SW480 (cell line): ENCODE data around the gene CHST3.

Source experiments
- DNase-seq: peaks from one replicate; pipeline ENCODE4 v3.0.0-alpha.2; 2016; ENCODE audit warnings: low spot score

The CHST3 gene

GRCh38 chr10:71950683-71951082 is 13.5 kb upstream of the CHST3 start:
- no peak for DNase-seq

- DNase-seq, result no peak
Observed at GRCh38 chr10:71952745-71953144, 11.4 kb upstream of the CHST3 start.

DNA sequence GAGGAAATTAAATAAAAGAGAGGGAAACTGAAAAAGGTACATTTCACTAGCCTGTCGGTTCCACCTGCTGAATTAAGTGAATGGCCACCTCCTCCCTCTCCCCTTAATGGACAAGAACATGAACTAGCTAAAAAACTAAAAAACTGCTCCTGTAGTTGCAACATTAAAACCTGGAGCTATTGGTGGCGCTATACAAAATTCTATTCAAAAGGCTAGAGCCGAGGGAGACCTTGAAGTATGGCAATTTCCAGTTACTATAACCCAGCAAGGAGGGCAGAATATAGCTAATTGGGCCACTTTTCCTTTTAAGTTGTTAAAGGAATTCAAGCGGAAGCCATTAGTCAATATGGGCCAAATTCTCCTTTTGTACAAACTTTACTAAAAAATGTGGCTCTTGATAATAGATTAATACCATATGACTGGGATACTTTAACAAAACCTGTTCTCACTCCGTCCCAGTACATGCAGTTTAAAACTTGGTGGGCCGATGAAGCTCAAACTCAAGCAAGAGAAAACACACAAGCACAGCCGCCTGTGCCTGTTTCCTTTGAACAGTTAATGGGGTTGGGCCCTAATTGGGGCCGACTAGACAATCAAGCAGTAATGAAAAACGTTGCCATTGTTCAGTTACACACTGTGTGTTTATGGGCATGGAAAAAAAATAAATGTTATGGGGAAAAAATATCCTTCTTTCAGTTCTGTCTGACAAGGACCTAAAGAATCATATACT is 6.5 kb upstream of the CHST3 start:
- DNase-seq, result no peak

- no peak for DNase-seq
Observed at GRCh38 chr10:71959526-71959925, 4.7 kb upstream of the CHST3 start.

GRCh38 chr10:71961831-71962230 is 2.4 kb upstream of the CHST3 start:
- DNase-seq, result no peak

DNA sequence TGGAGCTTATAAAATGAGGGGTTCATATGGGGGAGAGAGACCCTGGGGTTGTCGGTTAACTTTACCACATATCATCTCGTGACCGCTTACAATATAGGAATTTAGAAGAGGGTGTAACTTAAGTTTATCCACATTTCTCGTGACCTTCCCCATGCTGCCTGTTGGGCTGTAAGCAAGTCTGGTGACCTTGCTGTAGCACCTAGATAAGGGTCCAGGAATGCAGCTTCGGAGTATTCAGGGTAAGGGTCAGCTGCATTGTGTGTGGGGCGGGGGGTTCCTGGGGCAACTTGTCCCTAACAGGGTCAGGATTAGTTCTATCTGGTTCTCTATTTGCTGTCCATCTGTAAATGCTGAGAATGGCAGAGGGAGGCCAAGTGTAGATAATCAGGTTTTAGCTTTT is 1.3 kb upstream of the CHST3 start:
- DNase-seq, result no peak

DNA sequence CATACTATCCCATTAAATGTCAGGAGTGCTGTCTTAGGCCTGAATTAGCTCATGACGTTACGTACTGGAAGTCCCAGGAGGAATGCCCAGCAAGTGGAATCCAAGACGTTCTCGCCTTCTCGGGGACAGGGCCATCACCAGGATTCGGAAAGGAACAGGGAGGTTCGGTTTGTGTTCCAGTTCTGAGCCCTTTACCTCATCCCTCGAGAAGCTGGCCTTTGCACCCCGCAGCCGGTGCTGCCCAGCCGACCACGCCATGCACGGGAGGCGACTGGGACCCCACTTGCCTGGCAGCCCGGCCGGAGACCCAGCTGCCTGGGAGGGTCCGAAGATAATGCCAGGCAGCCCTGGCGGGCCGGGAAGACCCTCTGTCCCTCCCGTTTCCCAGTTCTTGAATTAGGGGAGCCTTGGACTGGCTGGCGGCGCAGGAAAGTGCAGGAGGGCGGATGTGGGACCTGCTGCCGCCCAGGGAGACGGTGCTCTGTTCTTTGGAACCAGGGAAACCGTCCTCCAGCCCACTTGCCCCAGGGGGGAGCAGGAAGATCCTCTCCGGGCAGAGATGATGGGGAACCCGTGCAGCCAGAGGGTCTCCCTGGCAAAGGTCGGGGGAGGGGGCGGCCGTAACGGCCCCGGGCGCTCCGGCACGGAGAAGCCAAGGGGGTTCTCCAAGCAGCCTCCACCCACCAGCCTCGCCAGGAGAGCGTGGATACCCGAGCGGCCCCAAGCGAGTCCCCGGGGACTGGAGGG is 671 bp upstream of the CHST3 start:
- DNase-seq, result no peak

- no peak for DNase-seq
Observed at GRCh38 chr10:71964743-71965515, 734 bp downstream of the CHST3 start.

GRCh38 chr10:71965623-71966022 is 1.4 kb downstream of the CHST3 start:
- DNase-seq, result no peak

DNA sequence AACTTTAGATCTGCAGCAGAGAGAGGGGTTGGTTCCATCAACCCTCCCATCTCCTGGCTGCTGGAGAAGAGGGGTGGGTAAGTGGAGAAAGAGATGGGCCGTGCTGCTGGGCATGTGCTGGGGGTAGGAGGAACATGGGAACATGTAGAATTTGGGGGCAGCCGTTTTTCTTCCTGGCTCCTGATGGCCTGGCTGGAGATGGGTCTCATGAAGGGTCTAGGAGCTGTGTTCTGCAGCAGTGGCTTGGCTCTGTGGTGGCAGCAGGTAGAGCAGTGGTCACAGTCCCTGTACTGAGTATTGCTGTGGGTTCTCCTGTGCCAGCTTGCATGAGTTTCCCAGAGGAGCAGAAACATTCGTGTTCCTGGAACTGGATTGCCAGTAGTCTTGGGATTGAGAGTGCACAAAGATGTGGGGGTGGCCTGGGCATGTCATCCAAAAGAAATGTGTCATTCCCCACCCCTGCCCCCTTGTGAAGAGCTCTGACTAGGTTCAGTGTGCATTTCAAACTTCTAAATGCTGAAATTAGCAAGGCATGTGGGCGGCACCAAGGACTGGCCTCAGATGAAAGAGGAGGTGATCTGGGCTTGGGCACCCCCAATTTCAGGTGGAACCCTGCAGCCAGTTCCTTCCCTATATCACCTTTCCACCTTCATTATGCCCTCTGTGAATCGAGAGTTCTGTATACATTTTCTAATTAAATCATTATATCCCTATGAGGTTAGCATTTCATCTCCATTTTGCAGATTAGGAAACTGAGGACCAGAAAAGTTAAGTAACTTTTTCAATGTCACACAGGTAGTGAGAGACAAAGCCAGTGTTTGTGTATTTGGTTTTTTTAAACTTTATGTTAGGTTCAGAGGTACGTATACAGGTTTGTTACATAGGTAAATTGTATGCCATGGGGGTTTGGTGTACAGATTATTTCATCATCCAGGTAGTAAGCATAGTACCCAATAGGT is 2.1 kb downstream of the CHST3 start:
- no peak for DNase-seq

- DNase-seq, result peak; percentile 53
Observed at GRCh38 chr10:71967958-71968357, 3.8 kb downstream of the CHST3 start.

GRCh38 chr10:71968553-71969474 is 4.6 kb downstream of the CHST3 start:
- no peak for DNase-seq

DNA sequence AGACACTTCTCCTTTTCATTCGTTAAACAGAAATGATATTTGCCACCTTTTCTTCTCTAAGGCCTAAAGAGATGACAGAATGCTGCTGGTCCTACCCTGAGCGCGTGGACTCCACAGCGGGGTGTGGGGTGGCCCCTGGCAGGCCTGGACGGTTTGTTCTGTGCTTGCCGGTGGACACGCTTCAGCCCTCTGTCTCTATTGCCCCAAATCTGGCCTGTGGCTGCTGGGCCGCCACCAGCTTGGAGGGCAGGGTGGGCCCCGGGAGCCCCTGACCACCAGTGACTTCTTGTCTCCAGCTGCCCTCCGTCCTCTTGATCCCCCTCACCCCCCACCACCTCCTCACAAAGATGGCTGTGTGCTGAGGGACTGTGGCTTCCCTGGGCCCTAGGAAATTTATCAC is 5.7 kb downstream of the CHST3 start:
- no peak for DNase-seq

DNA sequence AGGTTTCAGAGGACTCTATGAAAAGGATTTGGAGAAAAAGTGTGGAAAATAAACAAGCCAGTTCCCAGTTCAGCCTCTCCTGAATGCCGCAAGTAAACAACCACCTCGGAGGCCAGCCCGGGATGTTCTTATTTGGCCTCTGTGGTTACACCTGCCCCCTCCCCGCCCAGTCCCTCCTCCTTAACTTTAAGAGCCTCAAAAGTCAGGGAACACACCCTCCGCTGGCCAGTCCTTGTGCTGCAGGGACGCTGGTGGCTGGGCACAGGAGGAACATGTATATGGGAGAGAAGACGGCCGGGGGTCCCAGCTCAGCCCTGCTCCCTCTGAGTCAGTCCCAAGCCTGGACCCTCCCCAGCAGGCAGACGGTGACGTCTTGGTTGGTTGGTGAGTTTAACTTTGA is 6.1 kb downstream of the CHST3 start:
- DNase-seq, result peak; percentile 41

DNA sequence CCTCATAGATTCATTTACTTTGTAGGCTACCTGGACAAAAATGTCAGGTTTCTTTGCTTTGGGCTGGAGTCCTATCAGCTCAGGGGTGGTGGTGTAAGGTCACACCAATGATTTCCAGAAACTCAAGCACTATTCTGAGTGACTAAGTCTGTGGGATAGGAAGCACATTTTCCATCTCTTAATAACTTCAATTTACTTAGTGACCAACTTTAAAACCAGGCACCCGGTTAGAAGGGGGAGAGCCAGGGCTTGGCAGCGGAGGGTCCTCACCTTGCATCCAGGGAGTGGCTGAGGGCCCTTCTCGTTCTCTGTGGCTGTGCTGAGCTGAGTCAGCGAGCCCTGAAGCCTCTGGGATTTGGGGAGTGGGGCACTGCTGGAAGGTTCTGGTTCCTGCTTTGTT is 6.7 kb downstream of the CHST3 start:
- DNase-seq, result no peak

GRCh38 chr10:71971311-71971731 is 7.1 kb downstream of the CHST3 start:
- DNase-seq, result no peak

GRCh38 chr10:71971769-71972555 is 7.8 kb downstream of the CHST3 start:
- DNase-seq, result no peak

DNA sequence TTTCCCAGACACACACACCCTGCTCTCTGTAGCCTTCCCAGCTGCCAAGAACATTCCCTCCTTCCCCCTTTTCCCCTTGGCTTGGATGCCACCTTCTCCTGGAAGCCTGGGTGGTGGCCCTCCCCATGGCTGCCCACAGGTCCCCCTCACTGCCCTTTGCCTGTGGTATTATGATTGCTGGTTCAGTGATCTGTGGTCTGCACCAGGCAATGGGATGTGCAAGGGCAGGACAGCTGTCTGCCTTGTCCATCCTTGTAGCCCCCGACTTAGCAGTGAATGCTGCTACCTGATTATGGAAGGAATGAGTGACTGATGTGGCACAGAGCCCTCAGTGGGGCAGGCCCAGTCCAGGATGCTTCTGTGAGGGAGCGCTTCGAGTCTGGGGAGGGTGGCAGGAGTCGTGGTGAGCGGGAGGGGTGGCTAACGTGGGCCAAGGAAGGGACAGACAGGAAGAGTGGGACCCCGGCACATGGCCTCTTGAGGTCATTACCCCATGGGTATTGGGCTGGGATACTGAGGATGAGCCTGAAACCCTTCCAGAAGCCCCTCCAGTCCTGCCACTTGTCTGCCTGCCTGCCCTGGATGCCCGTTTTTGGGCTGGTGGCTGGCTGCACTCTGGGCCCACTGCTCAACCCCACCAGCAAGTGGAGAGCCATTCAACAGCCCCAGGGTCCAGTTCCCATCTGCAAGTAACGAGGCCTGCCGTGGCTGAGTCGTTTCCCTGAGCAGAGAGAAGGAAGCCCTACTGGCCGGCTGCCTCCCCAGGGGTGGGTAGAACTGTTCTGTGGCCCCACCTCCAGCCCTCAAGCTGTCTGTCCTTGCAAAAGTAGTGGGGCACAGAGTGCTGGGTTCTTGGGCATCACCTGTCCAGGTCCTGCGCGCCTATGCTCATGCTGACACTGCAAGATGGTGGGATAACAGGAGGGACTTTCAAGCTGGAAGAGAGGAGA is 8.8 kb downstream of the CHST3 start:
- no peak for DNase-seq
